Stimulated activated effector memory CD8-positive, alpha-beta T cell treated with anti-CD3 and anti-CD28 coated beads, Interleukin-12 subunit alpha, Interleukin-12 subunit beta, amount 100 ng/mL, for 72 hours (primary cell): Measurements from ENCODE around the gene CAMP.

Experiments
- ATAC-seq: fragments of 150-1000 bp; cut with Tn5 transposase; 2 replicates; pipeline ENCODE4 v1.10.0; 2021
- DNase-seq, 2 donors: peaks; one replicate each; pipeline ENCODE4 v3.0.0; 2021 to 2022; ENCODE audit warnings: low spot score in 2 of 2
- H3K27ac Mint-ChIP-seq: one replicate; pipeline ENCODE4 v1.8.0; 2022; ENCODE audit warnings: mild to moderate bottlenecking, mixed read lengths
- H3K36me3 Mint-ChIP-seq: one replicate; pipeline ENCODE4 v1.8.0; 2022; ENCODE audit warnings: mild to moderate bottlenecking, mixed read lengths
- H3K4me1 Mint-ChIP-seq: one replicate; pipeline ENCODE4 v1.8.0; 2022; ENCODE audit warnings: mixed read lengths
- H3K4me3 Mint-ChIP-seq: one replicate; pipeline ENCODE4 v1.8.0; 2022; ENCODE audit warnings: mild to moderate bottlenecking, mixed read lengths
- H3K9me3 Mint-ChIP-seq: one replicate; pipeline ENCODE4 v1.8.0; 2022; ENCODE audit warnings: mixed read lengths

CAMP gene

GRCh38 chr3:48222616-48223513 lies at the start of gene CAMP:
TSS of gene CAMP (plus strand) at chr3:48223495. CDS start at chr3:48223512, 17 bp downstream.
- ATAC-seq (no peak), DNase-seq (no peak)
- no peaks in the 10 kb centered on the region for H3K36me3 Mint-ChIP-seq
- H3K4me3 Mint-ChIP-seq: no peak within 1 kb of the TSS
- H3K9me3 Mint-ChIP-seq: no peaks in the 10 kb centered on the region
- H3K27ac Mint-ChIP-seq: no peak within 1 kb of the TSS
- peaks cover 7% of the 10 kb centered on the region for H3K4me1 Mint-ChIP-seq

- H3K4me3 Mint-ChIP-seq: no peak overlapping the region
- H3K9me3 Mint-ChIP-seq: no peaks in the 10 kb centered on the region
- no peak overlapping the region for H3K27ac Mint-ChIP-seq
- no peak for DNase-seq
- H3K4me1 Mint-ChIP-seq: no peaks in the 10 kb centered on the region
- H3K36me3 Mint-ChIP-seq: peaks cover 100% of the 10 kb centered on the region
- no peak for ATAC-seq
Measured at GRCh38 chr3:48178072-48178471, 45.2 kb upstream of the CAMP start.

GRCh38 chr3:48180021-48180420 lies 43.3 kb upstream of the CAMP start:
- Mint-ChIP-seq H3K36me3 (peaks cover 100% of the 10 kb centered on the region), H3K4me3 (no peak overlapping the region), H3K27ac (no peak overlapping the region), H3K4me1 (no peaks in the 10 kb centered on the region), H3K9me3 (no peaks in the 10 kb centered on the region)
- no peak for ATAC-seq
- no peak for DNase-seq

GRCh38 chr3:48180531-48181253 lies 42.6 kb upstream of the CAMP start:
- H3K4me1 Mint-ChIP-seq: no peaks in the 10 kb centered on the region
- no peak overlapping the region for H3K4me3 Mint-ChIP-seq
- peaks cover 100% of the 10 kb centered on the region for H3K36me3 Mint-ChIP-seq
- DNase-seq: no peak
- H3K27ac Mint-ChIP-seq: no peak overlapping the region
- no peak for ATAC-seq
- H3K9me3 Mint-ChIP-seq: no peaks in the 10 kb centered on the region

GRCh38 chr3:48184299-48184698 lies 39.0 kb upstream of the CAMP start:
- ATAC-seq: no peak
- H3K27ac Mint-ChIP-seq: no peak overlapping the region
- DNase-seq: no peak
- H3K4me3 Mint-ChIP-seq: no peak overlapping the region
- no peaks in the 10 kb centered on the region for H3K9me3 Mint-ChIP-seq
- H3K4me1 Mint-ChIP-seq: peaks cover 10% of the 10 kb centered on the region
- H3K36me3 Mint-ChIP-seq: peaks cover 87% of the 10 kb centered on the region

- H3K36me3 Mint-ChIP-seq: peaks cover 79% of the 10 kb centered on the region
- DNase-seq (no peak), ATAC-seq (no peak)
- H3K27ac Mint-ChIP-seq: no peak overlapping the region
- H3K9me3 Mint-ChIP-seq: no peaks in the 10 kb centered on the region
- H3K4me1 Mint-ChIP-seq: peaks cover 10% of the 10 kb centered on the region
- H3K4me3 Mint-ChIP-seq: no peak overlapping the region
Measured at GRCh38 chr3:48185129-48185528, 38.2 kb upstream of the CAMP start.

GRCh38 chr3:48186631-48187300 lies 36.5 kb upstream of the CAMP start:
- H3K9me3 Mint-ChIP-seq: no peaks in the 10 kb centered on the region
- ATAC-seq (no peak), DNase-seq (no peak)
- peaks cover 10% of the 10 kb centered on the region for H3K4me1 Mint-ChIP-seq
- H3K27ac Mint-ChIP-seq: peak overlapping the region; percentile 85
- H3K36me3 Mint-ChIP-seq: peaks cover 63% of the 10 kb centered on the region
- peak overlapping the region; percentile 77 for H3K4me3 Mint-ChIP-seq

GRCh38 chr3:48187301-48187578 lies 36.1 kb upstream of the CAMP start:
- peaks cover 58% of the 10 kb centered on the region for H3K36me3 Mint-ChIP-seq
- H3K27ac Mint-ChIP-seq: peak overlapping the region; percentile 85
- ATAC-seq: no peak
- no peak for DNase-seq
- H3K4me3 Mint-ChIP-seq: peak overlapping the region; percentile 77
- no peaks in the 10 kb centered on the region for H3K9me3 Mint-ChIP-seq
- peaks cover 10% of the 10 kb centered on the region for H3K4me1 Mint-ChIP-seq

GRCh38 chr3:48187579-48188265 lies 35.6 kb upstream of the CAMP start:
- peaks cover 10% of the 10 kb centered on the region for H3K4me1 Mint-ChIP-seq
- H3K4me3 Mint-ChIP-seq: peak overlapping the region; percentile 77
- H3K36me3 Mint-ChIP-seq: peaks cover 53% of the 10 kb centered on the region
- no peaks in the 10 kb centered on the region for H3K9me3 Mint-ChIP-seq
- H3K27ac Mint-ChIP-seq: peak overlapping the region; percentile 86
- peak; percentile 51 for ATAC-seq
- DNase-seq: peak; percentile 33 to 71

- Mint-ChIP-seq H3K4me1 (peaks cover 10% of the 10 kb centered on the region), H3K4me3 (peak within 1 kb of the TSS; percentile 77), H3K27ac (peak within 1 kb of the TSS; percentile 86), H3K36me3 (peaks cover 45% of the 10 kb centered on the region), H3K9me3 (no peaks in the 10 kb centered on the region)
- peak; percentile 82 to 95 for DNase-seq
- peak; percentile 99 for ATAC-seq
Measured at GRCh38 chr3:48188266-48189201, 34.8 kb upstream of the CAMP start, which contains the start of gene CDC25A. TSS of gene CDC25A (minus strand) at chr3:48188417. CDS start at chr3:48187947, 470 bp downstream.

GRCh38 chr3:48189321-48189720 lies 34.0 kb upstream of the CAMP start:
- Mint-ChIP-seq H3K36me3 (peaks cover 37% of the 10 kb centered on the region), H3K4me1 (peaks cover 10% of the 10 kb centered on the region), H3K27ac (peak overlapping the region; percentile 86), H3K4me3 (peak overlapping the region; percentile 77), H3K9me3 (no peaks in the 10 kb centered on the region)
- no peak for ATAC-seq
- DNase-seq: no peak

GRCh38 chr3:48190911-48191310 lies 32.4 kb upstream of the CAMP start:
- Mint-ChIP-seq H3K9me3 (no peaks in the 10 kb centered on the region), H3K27ac (no peak overlapping the region), H3K36me3 (peaks cover 21% of the 10 kb centered on the region), H3K4me3 (no peak overlapping the region), H3K4me1 (peaks cover 10% of the 10 kb centered on the region)
- ATAC-seq: no peak
- DNase-seq: no peak

GRCh38 chr3:48194446-48195071 lies 28.7 kb upstream of the CAMP start:
- ATAC-seq (no peak), DNase-seq (no peak)
- Mint-ChIP-seq H3K27ac (no peak overlapping the region), H3K4me3 (no peak overlapping the region), H3K9me3 (no peaks in the 10 kb centered on the region), H3K4me1 (no peaks in the 10 kb centered on the region), H3K36me3 (no peaks in the 10 kb centered on the region)

GRCh38 chr3:48196611-48197010 lies 26.7 kb upstream of the CAMP start:
- DNase-seq: no peak
- Mint-ChIP-seq H3K27ac (no peak overlapping the region), H3K4me1 (no peaks in the 10 kb centered on the region), H3K4me3 (no peak overlapping the region), H3K36me3 (no peaks in the 10 kb centered on the region), H3K9me3 (no peaks in the 10 kb centered on the region)
- ATAC-seq: no peak
